ENCODE results near the gene KCNE2.

Gene KCNE2

GRCh38 chr21:34333121-34333739 lies 30.6 kb upstream of the KCNE2 start:
- H3K4me3 ChIP-seq (ENCODE audit: control insufficient read depth, low read depth, low read length): no peak overlapping the region
- DNase-seq (ENCODE audit: low read depth): no peak
- TF ChIP-seq CTCF (IDR thresholded peaks at IDR 0.05; ENCODE audit: control insufficient read depth, insufficient read depth, low read depth, low read length, missing control alignments): no peak

GRCh38 chr21:34335316-34335715 lies 28.5 kb upstream of the KCNE2 start:
- DNase-seq (ENCODE audit: low read depth): no peak
- no peak for TF ChIP-seq CTCF (IDR thresholded peaks at IDR 0.05; ENCODE audit: control insufficient read depth, insufficient read depth, low read depth, low read length, missing control alignments)
- no peak overlapping the region for H3K4me3 ChIP-seq (ENCODE audit: control insufficient read depth, low read depth, low read length)

DNA sequence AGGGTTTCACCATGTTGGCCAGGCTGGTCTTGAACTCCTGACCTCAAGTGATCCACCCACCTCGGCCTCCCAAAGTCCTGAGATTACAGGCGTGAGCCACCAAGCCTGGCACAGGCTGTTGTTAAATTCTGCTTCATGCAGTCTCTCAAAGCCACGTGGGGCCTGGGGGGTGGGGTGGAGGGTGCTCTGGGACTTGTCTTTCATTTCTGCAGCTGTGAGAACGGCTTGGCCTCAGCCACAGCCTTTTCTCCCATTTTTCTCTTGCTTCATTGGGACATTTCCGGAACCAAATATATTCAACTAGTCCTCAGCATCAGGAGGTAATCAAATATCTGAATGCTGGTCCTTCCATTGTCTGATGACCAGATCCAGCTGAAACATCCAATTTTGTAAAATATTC lies 27.6 kb upstream of the KCNE2 start:
- DNase-seq (ENCODE audit: low read depth): no peak
- no peak overlapping the region for H3K4me3 ChIP-seq (ENCODE audit: control insufficient read depth, low read depth, low read length)
- no peak for TF ChIP-seq CTCF (IDR thresholded peaks at IDR 0.05; ENCODE audit: control insufficient read depth, insufficient read depth, low read depth, low read length, missing control alignments)

GRCh38 chr21:34336756-34337391 lies 26.9 kb upstream of the KCNE2 start:
- DNase-seq (ENCODE audit: low read depth): no peak
- H3K4me3 ChIP-seq (ENCODE audit: control insufficient read depth, low read depth, low read length): no peak overlapping the region
- no peak for TF ChIP-seq CTCF (IDR thresholded peaks at IDR 0.05; ENCODE audit: control insufficient read depth, insufficient read depth, low read depth, low read length, missing control alignments)

DNA sequence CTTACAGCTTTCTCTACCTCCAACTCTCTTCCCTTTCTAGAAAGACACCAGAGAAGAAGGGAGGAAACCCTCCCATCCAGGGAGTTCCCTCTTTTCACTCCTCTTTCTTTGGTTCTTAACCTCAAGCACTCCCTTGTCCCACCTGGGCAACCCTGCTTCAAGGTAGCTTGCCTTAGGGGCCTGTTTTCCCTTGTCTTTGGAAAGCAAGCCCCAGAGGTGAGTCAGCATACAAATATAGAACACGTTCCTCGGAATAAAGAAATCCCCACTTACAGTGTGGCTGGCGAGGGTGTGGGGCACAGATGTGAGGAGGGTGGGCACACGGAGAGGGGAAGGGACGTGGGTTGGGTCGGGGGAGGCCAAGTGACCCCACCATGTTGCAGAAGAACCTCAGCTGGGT lies 26.1 kb upstream of the KCNE2 start:
- no peak for DNase-seq (ENCODE audit: low read depth)
- H3K4me3 ChIP-seq (ENCODE audit: control insufficient read depth, low read depth, low read length): no peak overlapping the region
- TF ChIP-seq CTCF (IDR thresholded peaks at IDR 0.05; ENCODE audit: control insufficient read depth, insufficient read depth, low read depth, low read length, missing control alignments): no peak

GRCh38 chr21:34338226-34338625 lies 25.6 kb upstream of the KCNE2 start:
- no peak for DNase-seq (ENCODE audit: low read depth)
- TF ChIP-seq CTCF (IDR thresholded peaks at IDR 0.05; ENCODE audit: control insufficient read depth, insufficient read depth, low read depth, low read length, missing control alignments): no peak
- no peak overlapping the region for H3K4me3 ChIP-seq (ENCODE audit: control insufficient read depth, low read depth, low read length)

Data from AG09309 (cell line).